DMS 273 (cell line): ENCODE data around the gene DDX21.
"Not testable (repeated sequence)": the region's sequence is repeated elsewhere in the genome, so short reads cannot be mapped to it uniquely, and the experiment has no call there.

ENCODE experiments used
- DNase-seq: peaks from one replicate; lab custom pipeline; 2025; ENCODE audit not compliant: unreplicated experiment; lab: John Stamatoyannopoulos, UW

DDX21 gene

GRCh38 chr10:68987611-68988010 is 31.6 kb downstream of the DDX21 start:
- peak; percentile 27 for DNase-seq

GRCh38 chr10:68988530-68989316 is 32.8 kb downstream of the DDX21 start, which contains the start of gene KIFBP:
KIFBP (plus strand) TSS chr10:68988803; CDS start chr10:68988833, 30 bp downstream.
- DNase-seq: peak; percentile 96

GRCh38 chr10:68989317-68989990 is 33.5 kb downstream of the DDX21 start:
- no peak for DNase-seq

GRCh38 chr10:68992636-68993440 is 36.9 kb downstream of the DDX21 start:
- no peak for DNase-seq

- no peak for DNase-seq
These were observed 41.2 kb downstream of the DDX21 start for GRCh38 chr10:68997211-68997610.

GRCh38 chr10:69004821-69005220 is 48.9 kb downstream of the DDX21 start:
- peak; percentile 20 for DNase-seq

GRCh38 chr10:69005704-69006485 is 49.9 kb downstream of the DDX21 start:
- DNase-seq: no peak

- no peak for DNase-seq
These were observed 51.3 kb downstream of the DDX21 start for GRCh38 chr10:69007260-69007659.

GRCh38 chr10:69009360-69009759 is 53.4 kb downstream of the DDX21 start:
- DNase-seq: no peak

GRCh38 chr10:69010151-69010640 is 54.2 kb downstream of the DDX21 start:
- no peak for DNase-seq

- DNase-seq: not testable (repeated sequence)
These were observed 56.8 kb downstream of the DDX21 start for GRCh38 chr10:69012778-69013177.

GRCh38 chr10:69014171-69014570 is 58.2 kb downstream of the DDX21 start:
- DNase-seq: no peak

- DNase-seq: no peak
These were observed 62.6 kb downstream of the DDX21 start for GRCh38 chr10:69018613-69019012.

- DNase-seq: no peak
These were observed 66.6 kb downstream of the DDX21 start for GRCh38 chr10:69022611-69023010.

- no peak for DNase-seq
These were observed 69.5 kb downstream of the DDX21 start for GRCh38 chr10:69025370-69025896.

GRCh38 chr10:69033256-69033655 is 77.3 kb downstream of the DDX21 start:
- DNase-seq: no peak
